ENCODE data around the gene DNAJB8. TPM values are rescaled to one million over a fixed set of nuclear protein-coding genes. Genes with fewer than 3 reads are reported as not detected.

The DNAJB8 gene
- total RNA-seq, 1 experiment from 2014 or later = not detected

- Histone ChIP-seq H3K9me3 (ENCODE audit: low read length) (no peaks in the 10 kb centered on the region), H3K27ac (ENCODE audit: low read length) (no peak overlapping the region), H3K36me3 (ENCODE audit: insufficient read depth, low read length) (no peaks in the 10 kb centered on the region), H2AFZ (ENCODE audit: low read length) (no peak overlapping the region), H3K79me2 (ENCODE audit: low read length) (no peaks in the 10 kb centered on the region), H3K9ac (ENCODE audit: low read length) (no peak overlapping the region), H3K4me3 (ENCODE audit: low read length) (no peak overlapping the region), H3K4me1 (ENCODE audit: low read length) (no peaks in the 10 kb centered on the region), H3K9me2 (replicated peaks; ENCODE audit: insufficient read depth, low read length) (no peaks in the 10 kb centered on the region), H4K20me1 (ENCODE audit: insufficient read depth, low read depth, low read length) (0 out of 2 replicates have a peak, but pooled peaks cover 2% of the 10 kb centered on the region), H3K27me3 (ENCODE audit: low read length) (no peaks in the 10 kb centered on the region), H3K4me2 (ENCODE audit: low read depth, low read length, poor library complexity, severe bottlenecking) (no peak overlapping the region)
- no peak for DNase-seq
Observed at GRCh38 chr3:128459461-128459820, 7.2 kb downstream of the DNAJB8 start.

GRCh38 chr3:128458746-128459460 lies 7.8 kb downstream of the DNAJB8 start:
- Histone ChIP-seq H3K27me3 (ENCODE audit: low read length) (no peaks in the 10 kb centered on the region), H3K36me3 (ENCODE audit: insufficient read depth, low read length) (no peaks in the 10 kb centered on the region), H3K9me3 (ENCODE audit: low read length) (no peaks in the 10 kb centered on the region), H3K27ac (ENCODE audit: low read length) (no peak overlapping the region), H3K4me2 (ENCODE audit: low read depth, low read length, poor library complexity, severe bottlenecking) (no peak overlapping the region), H4K20me1 (ENCODE audit: insufficient read depth, low read depth, low read length) (0 out of 2 replicates have a peak, but pooled peaks cover 3% of the 10 kb centered on the region), H3K4me1 (ENCODE audit: low read length) (no peaks in the 10 kb centered on the region), H2AFZ (ENCODE audit: low read length) (no peak overlapping the region), H3K9ac (ENCODE audit: low read length) (no peak overlapping the region), H3K9me2 (replicated peaks; ENCODE audit: insufficient read depth, low read length) (no peaks in the 10 kb centered on the region), H3K79me2 (ENCODE audit: low read length) (no peaks in the 10 kb centered on the region), H3K4me3 (ENCODE audit: low read length) (no peak overlapping the region)
- DNase-seq = no peak

GRCh38 chr3:128457937-128458336 lies 8.8 kb downstream of the DNAJB8 start:
- Histone ChIP-seq H3K9ac (ENCODE audit: low read length) (no peak overlapping the region), H2AFZ (ENCODE audit: low read length) (no peak overlapping the region), H3K4me3 (ENCODE audit: low read length) (no peak overlapping the region), H3K4me1 (ENCODE audit: low read length) (no peaks in the 10 kb centered on the region), H3K9me2 (replicated peaks; ENCODE audit: insufficient read depth, low read length) (no peaks in the 10 kb centered on the region), H3K36me3 (ENCODE audit: insufficient read depth, low read length) (no peaks in the 10 kb centered on the region), H3K27ac (ENCODE audit: low read length) (no peak overlapping the region), H3K27me3 (ENCODE audit: low read length) (no peaks in the 10 kb centered on the region), H3K9me3 (ENCODE audit: low read length) (no peaks in the 10 kb centered on the region), H3K4me2 (ENCODE audit: low read depth, low read length, poor library complexity, severe bottlenecking) (no peak overlapping the region), H4K20me1 (ENCODE audit: insufficient read depth, low read depth, low read length) (0 out of 2 replicates have a peak, but pooled peaks cover 3% of the 10 kb centered on the region), H3K79me2 (ENCODE audit: low read length) (no peaks in the 10 kb centered on the region)
- no peak for DNase-seq

- no peaks in the 10 kb centered on the region for H3K27me3 ChIP-seq (ENCODE audit: low read length)
- H3K27ac ChIP-seq (ENCODE audit: low read length) = no peak overlapping the region
- H3K4me2 ChIP-seq (ENCODE audit: low read depth, low read length, poor library complexity, severe bottlenecking) = no peak overlapping the region
- H3K9ac ChIP-seq (ENCODE audit: low read length) = no peak overlapping the region
- no peak for DNase-seq
- no peak overlapping the region for H3K4me3 ChIP-seq (ENCODE audit: low read length)
- no peaks in the 10 kb centered on the region for H3K9me2 ChIP-seq (replicated peaks; ENCODE audit: insufficient read depth, low read length)
- H3K9me3 ChIP-seq (ENCODE audit: low read length) = no peaks in the 10 kb centered on the region
- H3K79me2 ChIP-seq (ENCODE audit: low read length) = no peaks in the 10 kb centered on the region
- H3K4me1 ChIP-seq (ENCODE audit: low read length) = no peaks in the 10 kb centered on the region
- no peaks in the 10 kb centered on the region for H3K36me3 ChIP-seq (ENCODE audit: insufficient read depth, low read length)
- 0 out of 2 replicates have a peak, but pooled peaks cover 3% of the 10 kb centered on the region for H4K20me1 ChIP-seq (ENCODE audit: insufficient read depth, low read depth, low read length)
- H2AFZ ChIP-seq (ENCODE audit: low read length) = no peak overlapping the region
Observed at GRCh38 chr3:128456776-128457715, 9.6 kb downstream of the DNAJB8 start.

DNA sequence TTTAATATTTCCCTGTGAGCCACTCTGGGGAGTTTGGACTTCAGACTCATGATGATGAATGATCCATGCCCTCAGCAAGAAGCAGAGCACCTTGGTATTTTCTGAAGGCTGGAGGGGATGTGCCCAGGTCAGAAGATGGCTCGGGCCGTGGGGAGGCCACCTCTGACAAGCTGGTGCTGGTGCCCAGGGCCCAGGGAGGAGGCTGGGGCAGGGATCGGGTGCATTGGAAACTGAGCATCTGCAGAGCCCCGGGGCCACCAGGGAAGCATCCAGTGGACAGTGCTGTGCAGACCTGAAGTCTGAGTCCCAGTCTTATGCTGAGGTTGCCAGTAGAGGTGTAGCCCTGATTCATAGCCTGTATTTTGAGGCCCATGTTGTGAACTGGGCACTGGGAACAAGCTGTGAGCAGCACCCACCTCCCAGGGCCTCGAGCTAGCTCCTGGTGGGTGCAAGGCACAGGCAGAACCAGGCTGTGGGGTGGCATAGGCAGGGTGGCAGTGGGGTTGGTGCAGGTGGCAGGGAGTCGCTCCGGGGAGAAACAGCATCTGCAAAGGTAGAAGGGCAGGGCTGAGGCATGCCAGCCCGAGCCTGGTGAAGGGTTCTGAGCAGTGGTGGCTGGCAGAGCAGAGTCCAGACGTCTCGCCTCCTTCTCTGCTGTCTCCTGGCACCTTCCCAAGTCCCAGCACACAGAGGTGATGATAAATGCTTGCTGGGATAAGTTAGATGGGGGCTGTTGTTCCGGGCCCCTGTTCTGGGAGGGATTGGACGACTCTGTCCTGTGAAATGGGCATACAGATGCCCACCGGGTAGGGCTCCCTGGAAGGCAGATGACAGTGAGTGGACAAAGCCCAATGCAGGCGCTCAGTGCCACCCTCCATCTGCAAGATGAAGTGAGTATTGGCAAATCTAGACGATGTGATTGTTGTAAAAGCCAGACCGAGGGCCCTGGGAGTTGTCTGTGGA lies 10.6 kb downstream of the DNAJB8 start:
- no peaks in the 10 kb centered on the region for H3K79me2 ChIP-seq (ENCODE audit: low read length)
- no peak for DNase-seq
- no peak overlapping the region for H2AFZ ChIP-seq (ENCODE audit: low read length)
- H3K4me2 ChIP-seq (ENCODE audit: low read depth, low read length, poor library complexity, severe bottlenecking) = no peak overlapping the region
- H3K27ac ChIP-seq (ENCODE audit: low read length) = no peak overlapping the region
- no peak overlapping the region for H3K4me3 ChIP-seq (ENCODE audit: low read length)
- H3K9ac ChIP-seq (ENCODE audit: low read length) = no peak overlapping the region
- no peaks in the 10 kb centered on the region for H3K9me3 ChIP-seq (ENCODE audit: low read length)
- H3K36me3 ChIP-seq (ENCODE audit: insufficient read depth, low read length) = no peaks in the 10 kb centered on the region
- 0 out of 2 replicates have a peak, but pooled peaks cover 3% of the 10 kb centered on the region for H4K20me1 ChIP-seq (ENCODE audit: insufficient read depth, low read depth, low read length)
- H3K4me1 ChIP-seq (ENCODE audit: low read length) = no peaks in the 10 kb centered on the region
- no peaks in the 10 kb centered on the region for H3K27me3 ChIP-seq (ENCODE audit: low read length)
- no peaks in the 10 kb centered on the region for H3K9me2 ChIP-seq (replicated peaks; ENCODE audit: insufficient read depth, low read length)

GRCh38 chr3:128455116-128455515 lies 11.6 kb downstream of the DNAJB8 start:
- Histone ChIP-seq H3K9me3 (ENCODE audit: low read length) (no peaks in the 10 kb centered on the region), H4K20me1 (ENCODE audit: insufficient read depth, low read depth, low read length) (0 out of 2 replicates have a peak, but pooled peaks cover 3% of the 10 kb centered on the region), H3K36me3 (ENCODE audit: insufficient read depth, low read length) (no peaks in the 10 kb centered on the region), H3K4me2 (ENCODE audit: low read depth, low read length, poor library complexity, severe bottlenecking) (no peak overlapping the region), H3K27me3 (ENCODE audit: low read length) (no peaks in the 10 kb centered on the region), H3K9ac (ENCODE audit: low read length) (no peak overlapping the region), H2AFZ (ENCODE audit: low read length) (no peak overlapping the region), H3K4me1 (ENCODE audit: low read length) (no peaks in the 10 kb centered on the region), H3K4me3 (ENCODE audit: low read length) (no peak overlapping the region), H3K27ac (ENCODE audit: low read length) (no peak overlapping the region), H3K9me2 (replicated peaks; ENCODE audit: insufficient read depth, low read length) (no peaks in the 10 kb centered on the region), H3K79me2 (ENCODE audit: low read length) (no peaks in the 10 kb centered on the region)
- no peak for DNase-seq

- Histone ChIP-seq H3K4me1 (ENCODE audit: low read length) (no peaks in the 10 kb centered on the region), H2AFZ (ENCODE audit: low read length) (no peak overlapping the region), H4K20me1 (ENCODE audit: insufficient read depth, low read depth, low read length) (0 out of 2 replicates have a peak, but pooled peaks cover 3% of the 10 kb centered on the region), H3K27me3 (ENCODE audit: low read length) (no peaks in the 10 kb centered on the region), H3K4me3 (ENCODE audit: low read length) (no peak overlapping the region), H3K27ac (ENCODE audit: low read length) (no peak overlapping the region), H3K9me3 (ENCODE audit: low read length) (no peaks in the 10 kb centered on the region), H3K9me2 (replicated peaks; ENCODE audit: insufficient read depth, low read length) (no peaks in the 10 kb centered on the region), H3K4me2 (ENCODE audit: low read depth, low read length, poor library complexity, severe bottlenecking) (no peak overlapping the region), H3K36me3 (ENCODE audit: insufficient read depth, low read length) (no peaks in the 10 kb centered on the region), H3K79me2 (ENCODE audit: low read length) (no peaks in the 10 kb centered on the region), H3K9ac (ENCODE audit: low read length) (no peak overlapping the region)
- no peak for DNase-seq
Observed at GRCh38 chr3:128454310-128454618, 12.4 kb downstream of the DNAJB8 start.
